ENCODE data around the gene SCYL3.

- TF ChIP-seq CTCF (IDR thresholded peaks at IDR 0.05): no peak
- no peak for TF ChIP-seq POLR2A (IDR thresholded peaks at IDR 0.05)
These were observed 9.1 kb downstream of the SCYL3 start for GRCh38 chr1:169884634-169885033.
